Measurements from ENCODE around the gene PCNX3.
A peak's percentile ranks its signal among the peaks of the same experiment; 100 is the strongest.

The PCNX3 gene

DNA sequence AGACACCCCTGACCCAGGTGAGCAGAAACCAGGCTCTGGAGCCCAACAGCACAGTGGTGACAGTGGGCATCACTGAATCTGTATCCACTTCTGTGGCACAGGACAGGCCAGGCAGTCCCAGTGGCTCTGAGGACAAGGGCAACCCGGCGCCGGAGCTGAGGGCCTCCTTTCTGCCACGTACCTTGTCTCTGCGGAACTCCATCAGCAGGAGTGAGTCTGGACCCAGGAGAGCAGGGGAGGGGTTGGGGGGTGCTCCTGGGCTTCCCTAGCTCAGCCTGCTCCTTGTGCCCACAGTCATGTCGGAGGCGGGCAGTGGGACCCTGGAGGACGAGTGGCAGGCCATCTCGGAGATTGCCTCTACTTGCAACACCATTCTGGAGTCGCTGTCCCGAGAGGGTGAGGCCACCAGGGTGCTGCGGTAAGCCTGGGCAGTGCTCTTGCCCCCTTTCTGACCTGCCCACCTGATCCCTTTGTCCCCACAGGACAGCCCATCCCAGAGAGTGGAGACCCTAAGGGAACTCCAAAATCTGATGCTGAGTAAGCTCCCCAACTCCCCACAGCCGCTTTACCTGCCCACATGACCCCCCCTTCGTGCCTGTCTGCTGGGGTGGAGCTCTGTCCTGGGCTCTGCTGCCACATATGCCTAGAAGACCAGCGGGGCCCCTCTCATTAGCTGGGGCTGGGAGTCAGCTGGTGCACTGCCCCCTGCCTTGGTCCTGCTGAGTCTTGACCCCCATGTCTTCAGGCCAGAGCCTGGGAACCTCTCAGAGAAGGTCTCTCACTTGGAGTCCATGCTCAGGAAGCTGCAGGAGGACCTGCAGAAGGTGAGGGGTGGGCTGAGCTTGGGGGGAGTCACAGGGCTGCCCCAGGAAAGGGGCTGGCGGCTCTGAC is 34.3 kb downstream of the PCNX3 start:
- Mint-ChIP-seq H3K36me3 (ENCODE audit: low read depth) (peaks cover 97% of the 10 kb centered on the region), H3K9me3 (no peaks in the 10 kb centered on the region)
- intact Hi-C loops (cut with micrococcal nuclease): no loop called here

DNA sequence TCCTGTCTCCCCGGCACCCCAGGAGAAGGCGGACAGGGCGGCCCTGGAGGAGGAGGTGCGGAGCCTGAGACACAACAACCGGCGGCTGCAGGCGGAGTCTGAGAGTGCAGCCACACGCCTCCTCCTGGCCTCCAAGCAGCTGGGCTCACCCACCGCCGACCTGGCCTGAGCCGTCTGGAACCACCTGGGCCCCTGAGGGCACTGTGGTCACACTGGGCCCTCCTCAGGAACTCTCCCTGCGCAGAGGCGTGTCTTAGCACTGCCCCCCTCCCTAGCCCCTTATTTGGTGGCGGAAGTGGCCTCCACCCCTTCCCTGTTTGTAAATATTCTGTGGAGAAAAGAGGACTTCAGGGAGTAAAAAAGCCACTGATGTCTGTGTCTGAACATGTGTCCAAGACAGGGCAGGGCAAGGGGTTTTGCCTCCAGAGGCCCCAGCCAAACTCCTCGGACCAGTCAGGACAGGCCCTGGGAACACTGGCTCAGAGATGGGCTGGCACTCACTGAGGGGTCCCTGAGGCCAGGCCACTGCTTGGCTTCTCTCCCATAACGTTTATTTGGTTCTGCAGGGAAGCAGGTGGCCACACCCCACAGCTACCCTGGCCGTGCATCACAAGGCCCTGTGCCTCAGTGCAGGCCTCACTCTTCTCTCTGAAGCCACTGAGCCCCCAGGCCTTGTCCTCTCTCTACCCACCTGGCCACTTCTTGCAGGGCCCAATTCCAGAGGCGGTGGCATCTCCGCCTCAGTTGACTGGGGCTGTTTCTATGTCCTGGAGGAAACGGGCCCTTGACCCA is 35.2 kb downstream of the PCNX3 start:
- Mint-ChIP-seq H3K4me1 (ENCODE audit: low read depth) (peaks cover 74% of the 10 kb centered on the region), H3K9me3 (no peaks in the 10 kb centered on the region), H3K36me3 (ENCODE audit: low read depth) (peaks cover 97% of the 10 kb centered on the region), H3K27me3 (no peaks in the 10 kb centered on the region), H3K4me3 (no peak overlapping the region), H3K27ac (peak overlapping the region; percentile 96)
- intact Hi-C loops (cut with micrococcal nuclease): no loop called here

More for the DNA sequence above, 34.3 kb downstream of the PCNX3 start:
- H3K27ac Mint-ChIP-seq: peak overlapping the region; percentile 57
- H3K4me3 Mint-ChIP-seq: no peak overlapping the region
- H3K27me3 Mint-ChIP-seq: no peaks in the 10 kb centered on the region
- H3K4me1 Mint-ChIP-seq (ENCODE audit: low read depth): peaks cover 67% of the 10 kb centered on the region

- Mint-ChIP-seq H3K4me1 (ENCODE audit: low read depth) (peaks cover 79% of the 10 kb centered on the region), H3K36me3 (ENCODE audit: low read depth) (peaks cover 97% of the 10 kb centered on the region), H3K27ac (peak overlapping the region; percentile 96), H3K4me3 (no peak overlapping the region), H3K27me3 (no peaks in the 10 kb centered on the region), H3K9me3 (no peaks in the 10 kb centered on the region)
- intact Hi-C loops (cut with micrococcal nuclease): no loop called here
Observed at GRCh38 chr11:65651339-65651588, 35.7 kb downstream of the PCNX3 start.

- H3K27me3 Mint-ChIP-seq: no peaks in the 10 kb centered on the region
- H3K4me3 Mint-ChIP-seq: peak overlapping the region; percentile 81
- H3K36me3 Mint-ChIP-seq (ENCODE audit: low read depth): peaks cover 97% of the 10 kb centered on the region
- intact Hi-C loops (cut with micrococcal nuclease): loop anchor here (1.0 to 2.0 kb wide), 2 partner anchors 12 to 37 kb away; partner anchors contain the start of genes MAP3K11 and PCNX3
- H3K9me3 Mint-ChIP-seq: no peaks in the 10 kb centered on the region
- H3K27ac Mint-ChIP-seq: peak overlapping the region; percentile 96
- H3K4me1 Mint-ChIP-seq (ENCODE audit: low read depth): peaks cover 85% of the 10 kb centered on the region
Observed at GRCh38 chr11:65651589-65652510, 36.3 kb downstream of the PCNX3 start.

DNA sequence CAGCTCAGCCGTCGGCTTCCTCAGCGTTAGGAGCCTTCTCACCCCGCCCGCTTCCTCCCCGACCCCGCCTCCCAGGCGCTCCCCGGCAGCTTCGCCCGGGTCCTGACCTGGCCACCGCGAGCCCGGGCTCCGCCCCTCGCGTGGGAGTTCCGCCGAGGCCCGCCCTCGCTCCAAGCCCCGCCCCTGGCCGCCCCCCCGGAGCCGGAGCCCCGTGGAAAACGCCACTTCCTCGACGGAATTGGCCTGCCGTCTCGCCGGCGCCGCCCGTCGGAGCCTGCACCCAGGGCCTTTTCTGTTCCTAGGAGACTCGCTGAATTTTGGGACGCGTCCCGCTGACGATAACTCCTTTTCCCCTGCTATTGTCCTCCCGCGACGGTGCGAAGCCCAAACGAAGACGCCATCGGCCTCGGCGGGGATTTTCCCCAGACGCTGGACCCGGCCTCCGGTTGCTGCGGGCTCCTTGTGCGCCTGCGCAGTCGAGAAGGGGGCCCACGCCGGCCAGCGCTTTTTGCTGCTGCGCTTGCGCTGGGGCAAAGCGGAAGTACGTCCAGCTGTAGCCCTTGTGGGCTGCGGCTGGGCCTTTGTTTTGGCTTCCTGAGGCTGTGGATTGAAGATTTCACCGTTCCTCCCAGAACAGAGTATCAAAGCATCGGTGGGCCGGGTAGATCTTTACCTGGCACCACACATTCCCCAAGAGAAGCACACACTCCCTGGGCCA is 37.1 kb downstream of the PCNX3 start:
- Mint-ChIP-seq H3K4me3 (peak overlapping the region; percentile 81), H3K4me1 (ENCODE audit: low read depth) (peaks cover 91% of the 10 kb centered on the region), H3K9me3 (no peaks in the 10 kb centered on the region), H3K27me3 (no peaks in the 10 kb centered on the region), H3K36me3 (ENCODE audit: low read depth) (peaks cover 97% of the 10 kb centered on the region), H3K27ac (peak overlapping the region; percentile 96)
- intact Hi-C loops (cut with micrococcal nuclease): loop anchor here (1.0 to 2.0 kb wide), 3 partner anchors 11 to 38 kb away; partner anchors contain the start of genes MAP3K11 and PCNX3

DNA sequence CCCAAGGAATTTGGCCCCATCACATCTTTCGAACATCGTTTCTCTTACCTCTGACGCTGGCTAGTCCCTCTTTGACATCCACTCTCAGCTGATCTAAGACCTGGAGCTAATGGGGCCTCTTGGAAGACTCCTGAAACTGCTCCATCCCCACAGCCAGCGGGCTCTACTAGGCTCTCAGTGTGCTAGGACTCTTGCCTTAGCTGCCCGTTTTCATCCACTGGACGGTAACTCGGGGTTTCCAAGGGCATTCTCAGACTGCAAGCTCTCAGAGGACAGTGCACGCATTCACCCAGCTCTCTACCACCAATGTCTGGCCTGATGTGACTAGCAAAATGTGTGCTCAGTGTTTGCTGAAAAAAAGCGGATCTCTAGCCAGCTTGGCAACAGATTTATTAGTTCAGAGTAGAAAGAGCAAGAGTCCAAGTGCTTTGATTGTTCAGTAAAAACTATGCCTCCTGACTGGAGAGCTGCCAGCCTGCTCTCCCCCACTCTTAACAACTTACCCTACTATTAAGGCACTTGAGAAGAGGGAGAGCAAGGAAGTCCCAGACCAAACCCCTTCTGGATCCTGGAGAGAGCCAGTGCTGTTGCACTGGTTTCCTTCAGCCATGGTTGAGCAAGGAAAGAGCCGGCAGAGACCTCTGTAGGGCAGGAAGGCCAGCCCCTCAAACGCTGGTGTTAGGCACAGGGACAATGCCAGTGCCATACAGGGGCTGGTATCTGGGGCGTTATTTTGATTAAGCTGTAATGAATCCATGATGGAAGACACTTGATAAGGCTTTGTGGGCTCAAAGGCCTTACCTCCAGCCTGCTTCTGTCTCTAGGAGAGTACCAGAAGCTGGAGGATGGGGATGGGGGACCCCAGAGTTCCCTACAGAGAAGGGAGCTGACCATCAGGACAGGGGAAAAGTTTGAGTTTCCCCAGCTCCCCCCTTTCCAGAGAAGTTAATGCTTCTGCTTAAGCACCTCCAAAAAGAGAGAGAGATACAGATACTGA is 38.0 kb downstream of the PCNX3 start:
- H3K27ac Mint-ChIP-seq: peak overlapping the region; percentile 96
- peaks cover 90% of the 10 kb centered on the region for H3K4me1 Mint-ChIP-seq (ENCODE audit: low read depth)
- intact Hi-C loops (cut with micrococcal nuclease): loop anchor here (1.0 to 2.0 kb wide), 2 partner anchors 10 to 39 kb away; partner anchors contain the start of genes MAP3K11 and PCNX3
- no peaks in the 10 kb centered on the region for H3K27me3 Mint-ChIP-seq
- no peaks in the 10 kb centered on the region for H3K9me3 Mint-ChIP-seq
- H3K4me3 Mint-ChIP-seq: peak overlapping the region; percentile 81
- peaks cover 97% of the 10 kb centered on the region for H3K36me3 Mint-ChIP-seq (ENCODE audit: low read depth)

DNA sequence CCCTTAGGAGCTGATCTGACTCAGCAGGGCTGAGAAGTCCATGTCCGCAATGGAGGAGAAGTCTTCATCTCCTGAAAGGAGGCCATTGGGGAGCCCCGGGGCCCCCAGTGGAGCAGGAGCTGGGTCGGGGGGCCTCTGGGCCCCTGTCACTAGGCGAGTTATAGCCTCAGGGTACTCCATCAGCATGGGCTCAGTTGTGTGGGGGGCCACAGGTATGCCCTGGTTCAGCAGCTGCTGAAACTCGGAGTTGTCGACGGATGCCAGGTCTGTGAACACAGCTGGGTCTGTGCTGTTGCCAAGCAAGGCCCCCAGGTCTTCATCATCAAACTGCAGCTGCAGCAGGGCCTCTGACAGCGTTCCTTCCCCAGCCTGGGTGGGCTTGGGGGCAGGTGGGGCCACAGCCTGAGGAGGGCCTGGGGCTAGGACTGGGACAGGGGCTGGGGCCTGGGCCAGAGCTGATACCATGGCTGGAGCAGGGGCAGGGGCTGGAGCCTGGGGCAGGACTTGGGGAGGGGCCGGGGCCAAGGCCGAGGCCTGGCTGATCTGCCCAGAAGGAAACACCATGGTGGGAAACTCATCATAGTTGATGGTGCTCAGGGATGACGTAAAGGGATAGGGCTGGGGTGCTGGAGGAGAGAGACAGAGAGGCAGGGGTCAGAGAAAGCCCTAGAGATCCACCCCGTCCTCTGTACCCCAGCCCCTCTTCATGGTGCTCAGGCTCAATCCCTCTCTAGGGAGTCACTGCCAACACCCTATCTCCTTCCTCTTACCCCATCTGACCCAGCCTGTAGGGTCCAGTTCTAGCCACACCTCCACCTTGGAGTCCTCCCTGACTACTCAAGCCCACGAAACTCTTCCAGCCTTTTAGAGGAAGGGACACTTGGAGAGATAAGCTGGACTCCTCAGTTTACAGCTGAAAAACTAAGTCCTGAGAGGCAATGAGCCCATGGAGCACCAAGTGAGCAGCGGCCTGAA is 39.1 kb downstream of the PCNX3 start:
- H3K4me1 Mint-ChIP-seq (ENCODE audit: low read depth): peaks cover 87% of the 10 kb centered on the region
- no peaks in the 10 kb centered on the region for H3K9me3 Mint-ChIP-seq
- H3K27me3 Mint-ChIP-seq: no peaks in the 10 kb centered on the region
- H3K36me3 Mint-ChIP-seq (ENCODE audit: low read depth): peaks cover 97% of the 10 kb centered on the region
- intact Hi-C loops (cut with micrococcal nuclease): no loop called here
- H3K4me3 Mint-ChIP-seq: no peak overlapping the region
- peak overlapping the region; percentile 96 for H3K27ac Mint-ChIP-seq

- Mint-ChIP-seq H3K27me3 (no peaks in the 10 kb centered on the region), H3K4me3 (no peak overlapping the region), H3K9me3 (no peaks in the 10 kb centered on the region), H3K36me3 (ENCODE audit: low read depth) (peaks cover 97% of the 10 kb centered on the region), H3K4me1 (ENCODE audit: low read depth) (peaks cover 85% of the 10 kb centered on the region), H3K27ac (peak overlapping the region; percentile 96)
- intact Hi-C loops (cut with micrococcal nuclease): no loop called here
Observed at GRCh38 chr11:65655570-65656332, 40.2 kb downstream of the PCNX3 start.

GRCh38 chr11:65657426-65657825 is 41.9 kb downstream of the PCNX3 start:
- no peaks in the 10 kb centered on the region for H3K27me3 Mint-ChIP-seq
- H3K4me3 Mint-ChIP-seq: no peak overlapping the region
- intact Hi-C loops (cut with micrococcal nuclease): no loop called here
- H3K36me3 Mint-ChIP-seq (ENCODE audit: low read depth): peaks cover 98% of the 10 kb centered on the region
- no peaks in the 10 kb centered on the region for H3K9me3 Mint-ChIP-seq
- H3K27ac Mint-ChIP-seq: peak overlapping the region; percentile 16
- H3K4me1 Mint-ChIP-seq (ENCODE audit: low read depth): peaks cover 79% of the 10 kb centered on the region

- Mint-ChIP-seq H3K4me1 (ENCODE audit: low read depth) (peaks cover 70% of the 10 kb centered on the region), H3K9me3 (no peaks in the 10 kb centered on the region), H3K36me3 (ENCODE audit: low read depth) (peaks cover 88% of the 10 kb centered on the region), H3K27me3 (no peaks in the 10 kb centered on the region), H3K4me3 (no peak overlapping the region), H3K27ac (no peak overlapping the region)
- intact Hi-C loops (cut with micrococcal nuclease): no loop called here
Observed at GRCh38 chr11:65658174-65659021, 42.8 kb downstream of the PCNX3 start.
